Measurements from ENCODE around the gene ARPP21.

ARPP21 gene

DNA sequence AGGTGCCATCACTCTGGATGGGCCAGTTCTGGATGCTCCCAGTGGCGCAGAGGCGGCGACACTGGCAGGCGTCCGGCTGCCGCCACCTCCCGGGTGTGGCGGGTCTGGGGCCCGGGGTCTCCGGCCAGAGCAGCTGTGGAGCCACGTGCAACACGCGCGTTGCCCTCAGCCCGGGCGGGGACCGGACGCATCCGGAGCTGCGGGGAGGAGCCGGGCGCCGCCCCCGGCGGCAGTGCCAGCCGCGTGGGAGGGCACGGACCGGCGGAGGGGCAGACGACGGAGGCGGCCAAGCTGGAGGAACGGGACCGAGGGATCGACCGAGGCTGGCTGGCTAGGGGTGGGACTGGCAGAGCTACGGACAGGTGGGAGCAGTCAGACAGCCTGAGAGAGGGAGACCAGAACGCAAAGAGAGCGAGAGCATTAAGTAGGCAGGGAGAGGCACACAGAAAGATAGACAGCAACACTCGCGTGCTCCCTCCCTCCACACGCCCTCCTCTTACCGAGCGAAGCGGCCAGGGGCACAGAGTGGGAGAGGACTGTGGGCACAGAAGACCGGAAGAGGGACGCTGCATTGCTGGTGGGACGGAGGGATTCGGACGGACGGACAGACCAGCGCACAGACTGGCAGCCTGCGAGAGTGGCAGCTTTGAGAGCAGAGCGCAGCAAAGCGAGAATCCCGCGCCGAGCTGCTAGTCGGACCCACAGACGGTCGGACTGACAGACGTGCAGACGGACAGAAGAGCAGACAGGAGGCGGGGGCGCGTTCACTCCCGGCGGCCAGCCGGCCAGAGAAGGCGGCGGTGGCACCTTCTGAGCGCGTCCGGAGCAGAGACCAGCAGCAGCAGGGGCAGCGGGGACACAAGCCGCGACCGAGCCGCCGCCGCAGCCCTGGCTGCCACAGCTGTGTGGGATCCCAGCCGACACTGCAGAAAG is at the start of gene ARPP21:
TSS of gene ARPP21 (plus strand) at position 272 of the 933 bp plus-strand sequence. CDS start 42,227 bp downstream, outside the sequence.
- Histone ChIP-seq H3K4me1 (ENCODE audit: control insufficient read depth in 2 of 2, insufficient read depth in 2 of 2, low read length in 2 of 2) (no peaks in the 10 kb centered on the region), H3K36me3 (ENCODE audit: control insufficient read depth in 2 of 2, insufficient read depth in 2 of 2, low read length in 2 of 2) (no peaks in the 10 kb centered on the region), H3K27ac (ENCODE audit: low read depth in 2 of 2, low read length in 2 of 2) (no peak within 1 kb of the TSS), H3K4me3 (ENCODE audit: low read length in 2 of 2) (peak within 1 kb of the TSS; percentile 17 to 53), H3K9ac (ENCODE audit: low read depth in 1 of 2, low read length in 2 of 2) (no peak within 1 kb of the TSS), H3K9me3 (ENCODE audit: control insufficient read depth in 2 of 2, low read length in 2 of 2) (no peaks in the 10 kb centered on the region), H3K27me3 (ENCODE audit: control insufficient read depth in 2 of 2, insufficient read depth in 2 of 2, low read length in 2 of 2) (peaks cover 11 to 15% of the 10 kb centered on the region in 2 donors)

DNA sequence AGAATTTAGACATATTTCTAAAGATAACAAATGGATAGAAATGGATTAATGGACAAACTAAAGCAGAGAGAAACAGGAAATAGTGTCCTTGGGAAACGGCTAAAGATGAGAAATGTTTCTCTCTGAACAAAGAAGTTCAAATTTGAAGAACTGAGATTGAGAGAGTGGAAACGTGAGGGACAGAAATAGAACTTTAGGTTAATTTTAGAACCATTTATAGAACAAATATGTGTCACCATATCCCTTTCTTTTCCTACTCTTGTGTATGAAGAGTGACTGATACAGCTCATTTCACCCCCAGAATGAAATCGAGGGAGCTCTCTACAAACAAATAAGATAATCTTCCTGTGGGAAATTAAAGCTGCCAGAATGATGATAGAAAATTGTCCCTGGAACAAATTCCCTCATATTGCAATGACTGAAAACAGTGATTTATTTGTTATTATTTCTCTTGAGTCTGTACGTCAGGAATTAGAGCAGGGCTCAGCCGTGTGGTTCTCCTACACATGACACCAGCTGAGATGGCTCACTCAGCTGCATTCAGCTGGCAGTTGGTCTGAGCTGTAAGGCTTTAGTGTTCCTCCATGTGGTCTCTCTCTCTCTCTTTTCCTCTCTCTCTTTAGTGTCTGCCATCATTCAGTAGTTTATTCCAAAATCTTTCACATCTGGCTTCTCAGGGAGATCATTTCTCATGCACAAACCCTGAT is 46.6 kb upstream of the ARPP21 start:
- no peak overlapping the region for H3K9ac ChIP-seq (ENCODE audit: low read depth in 1 of 2, low read length in 2 of 2)
- no peaks in the 10 kb centered on the region for H3K4me1 ChIP-seq (ENCODE audit: control insufficient read depth in 2 of 2, insufficient read depth in 2 of 2, low read length in 2 of 2)
- H3K36me3 ChIP-seq (ENCODE audit: control insufficient read depth in 2 of 2, insufficient read depth in 2 of 2, low read length in 2 of 2) = no peaks in the 10 kb centered on the region
- H3K4me3 ChIP-seq (ENCODE audit: low read length in 2 of 2) = no peak overlapping the region
- no peaks in the 10 kb centered on the region for H3K27me3 ChIP-seq (ENCODE audit: control insufficient read depth in 2 of 2, insufficient read depth in 2 of 2, low read length in 2 of 2)
- no peak overlapping the region for H3K27ac ChIP-seq (ENCODE audit: low read depth in 2 of 2, low read length in 2 of 2)
- H3K9me3 ChIP-seq (ENCODE audit: control insufficient read depth in 2 of 2, low read length in 2 of 2) = no peaks in the 10 kb centered on the region

DNA sequence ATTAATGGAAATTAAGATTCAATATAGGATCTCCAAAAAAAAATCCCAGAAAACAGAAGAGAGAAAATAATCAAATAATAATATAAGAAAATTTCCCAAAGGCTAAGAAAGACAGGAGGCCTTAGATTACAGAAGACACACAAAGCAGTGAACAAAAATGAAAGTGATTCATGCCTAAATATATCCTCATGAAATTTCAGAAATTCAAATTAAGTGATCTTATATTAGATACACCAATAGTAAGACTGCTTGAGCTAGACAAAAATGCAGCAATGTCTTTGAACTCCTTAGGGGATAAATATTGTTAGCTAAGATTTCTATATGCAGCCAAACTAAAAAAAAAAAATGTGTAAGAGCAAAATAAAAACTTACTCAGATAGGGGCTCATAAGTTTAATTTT is 44.6 kb upstream of the ARPP21 start:
- H3K9ac ChIP-seq (ENCODE audit: low read depth in 1 of 2, low read length in 2 of 2) = no peak overlapping the region
- no peak overlapping the region for H3K27ac ChIP-seq (ENCODE audit: low read depth in 2 of 2, low read length in 2 of 2)
- H3K9me3 ChIP-seq (ENCODE audit: control insufficient read depth in 2 of 2, low read length in 2 of 2) = no peaks in the 10 kb centered on the region
- no peak overlapping the region for H3K4me3 ChIP-seq (ENCODE audit: low read length in 2 of 2)
- no peaks in the 10 kb centered on the region for H3K27me3 ChIP-seq (ENCODE audit: control insufficient read depth in 2 of 2, insufficient read depth in 2 of 2, low read length in 2 of 2)
- no peaks in the 10 kb centered on the region for H3K4me1 ChIP-seq (ENCODE audit: control insufficient read depth in 2 of 2, insufficient read depth in 2 of 2, low read length in 2 of 2)
- no peaks in the 10 kb centered on the region for H3K36me3 ChIP-seq (ENCODE audit: control insufficient read depth in 2 of 2, insufficient read depth in 2 of 2, low read length in 2 of 2)

DNA sequence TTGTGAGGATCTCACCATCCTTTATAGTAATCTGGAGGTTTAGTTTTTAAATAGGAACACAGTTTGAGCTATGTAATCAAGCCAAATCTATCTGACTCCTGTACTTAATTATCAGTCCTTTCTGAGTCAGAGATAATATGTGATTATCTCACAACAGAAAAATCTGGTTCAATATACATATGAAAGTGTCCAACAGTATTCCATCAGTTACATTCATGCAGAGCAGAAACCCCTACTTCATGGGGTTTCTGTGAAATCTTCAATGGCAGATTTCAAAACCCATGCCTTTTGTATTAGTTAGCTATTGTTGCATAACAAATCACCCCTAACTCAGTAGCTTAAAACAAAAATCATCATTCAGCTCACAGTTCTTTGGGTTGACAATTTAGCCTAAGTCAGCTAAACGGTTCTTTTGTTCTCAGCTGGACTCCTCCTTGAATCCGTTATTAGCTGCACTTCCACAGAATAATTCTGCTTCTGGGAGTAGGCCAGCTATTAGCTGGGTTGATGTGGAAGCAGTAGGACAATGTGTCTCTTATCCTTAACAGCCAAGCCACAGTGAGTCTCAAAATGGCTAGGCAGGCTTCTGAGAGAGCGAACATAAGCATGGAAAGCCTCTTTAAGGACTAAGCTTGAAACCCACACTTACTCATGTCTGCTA is 42.9 kb upstream of the ARPP21 start:
- Histone ChIP-seq H3K27ac (ENCODE audit: low read depth in 2 of 2, low read length in 2 of 2) (no peak overlapping the region), H3K36me3 (ENCODE audit: control insufficient read depth in 2 of 2, insufficient read depth in 2 of 2, low read length in 2 of 2) (no peaks in the 10 kb centered on the region), H3K9ac (ENCODE audit: low read depth in 1 of 2, low read length in 2 of 2) (no peak overlapping the region), H3K9me3 (ENCODE audit: control insufficient read depth in 2 of 2, low read length in 2 of 2) (no peaks in the 10 kb centered on the region), H3K27me3 (ENCODE audit: control insufficient read depth in 2 of 2, insufficient read depth in 2 of 2, low read length in 2 of 2) (no peaks in the 10 kb centered on the region), H3K4me3 (ENCODE audit: low read length in 2 of 2) (no peak overlapping the region), H3K4me1 (ENCODE audit: control insufficient read depth in 2 of 2, insufficient read depth in 2 of 2, low read length in 2 of 2) (no peaks in the 10 kb centered on the region)

DNA sequence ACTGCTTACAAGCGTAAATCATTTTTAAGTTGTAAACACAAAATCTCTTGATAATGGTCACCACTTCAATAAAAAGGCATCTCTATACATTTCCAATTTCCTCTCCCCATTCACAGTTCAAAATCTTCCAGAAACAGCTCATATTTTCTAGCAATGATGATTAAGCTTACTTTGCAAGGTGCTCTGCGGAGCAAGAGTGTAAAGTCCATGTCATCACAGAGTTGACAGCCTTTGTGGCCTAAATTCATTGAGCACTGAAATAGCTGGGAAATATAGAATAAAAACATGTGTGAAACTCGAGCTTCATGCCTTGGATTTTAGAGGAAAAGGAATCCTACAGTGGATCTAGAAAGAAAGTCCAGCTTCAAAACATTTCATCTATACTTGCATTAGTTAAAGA is 41.8 kb upstream of the ARPP21 start:
- H3K27me3 ChIP-seq (ENCODE audit: control insufficient read depth in 2 of 2, insufficient read depth in 2 of 2, low read length in 2 of 2) = no peaks in the 10 kb centered on the region
- no peak overlapping the region for H3K27ac ChIP-seq (ENCODE audit: low read depth in 2 of 2, low read length in 2 of 2)
- H3K9me3 ChIP-seq (ENCODE audit: control insufficient read depth in 2 of 2, low read length in 2 of 2) = no peaks in the 10 kb centered on the region
- H3K9ac ChIP-seq (ENCODE audit: low read depth in 1 of 2, low read length in 2 of 2) = no peak overlapping the region
- H3K4me3 ChIP-seq (ENCODE audit: low read length in 2 of 2) = no peak overlapping the region
- H3K36me3 ChIP-seq (ENCODE audit: control insufficient read depth in 2 of 2, insufficient read depth in 2 of 2, low read length in 2 of 2) = no peaks in the 10 kb centered on the region
- H3K4me1 ChIP-seq (ENCODE audit: control insufficient read depth in 2 of 2, insufficient read depth in 2 of 2, low read length in 2 of 2) = no peaks in the 10 kb centered on the region

DNA sequence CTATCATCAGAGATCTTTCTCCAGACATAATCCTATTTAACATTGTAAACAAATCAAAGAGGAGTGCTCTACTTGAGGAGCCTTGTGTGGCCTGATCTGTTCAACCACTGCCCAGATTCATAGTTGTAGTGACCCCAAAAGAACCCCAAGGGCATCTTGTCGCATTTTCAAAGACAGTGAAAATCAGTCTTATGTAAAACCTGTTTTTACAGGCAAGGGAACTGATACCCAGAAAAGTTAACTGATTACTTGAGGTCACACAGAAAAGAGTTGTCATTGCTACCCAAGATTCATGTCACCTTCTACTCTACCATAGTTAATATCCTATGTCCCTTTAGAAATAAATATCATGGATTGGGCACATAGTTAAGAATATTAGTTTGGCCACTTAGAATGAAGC is 40.5 kb upstream of the ARPP21 start:
- Histone ChIP-seq H3K9me3 (ENCODE audit: control insufficient read depth in 2 of 2, low read length in 2 of 2) (no peaks in the 10 kb centered on the region), H3K4me3 (ENCODE audit: low read length in 2 of 2) (no peak overlapping the region), H3K27ac (ENCODE audit: low read depth in 2 of 2, low read length in 2 of 2) (no peak overlapping the region), H3K9ac (ENCODE audit: low read depth in 1 of 2, low read length in 2 of 2) (no peak overlapping the region), H3K4me1 (ENCODE audit: control insufficient read depth in 2 of 2, insufficient read depth in 2 of 2, low read length in 2 of 2) (no peaks in the 10 kb centered on the region), H3K36me3 (ENCODE audit: control insufficient read depth in 2 of 2, insufficient read depth in 2 of 2, low read length in 2 of 2) (no peaks in the 10 kb centered on the region), H3K27me3 (ENCODE audit: control insufficient read depth in 2 of 2, insufficient read depth in 2 of 2, low read length in 2 of 2) (no peaks in the 10 kb centered on the region)

DNA sequence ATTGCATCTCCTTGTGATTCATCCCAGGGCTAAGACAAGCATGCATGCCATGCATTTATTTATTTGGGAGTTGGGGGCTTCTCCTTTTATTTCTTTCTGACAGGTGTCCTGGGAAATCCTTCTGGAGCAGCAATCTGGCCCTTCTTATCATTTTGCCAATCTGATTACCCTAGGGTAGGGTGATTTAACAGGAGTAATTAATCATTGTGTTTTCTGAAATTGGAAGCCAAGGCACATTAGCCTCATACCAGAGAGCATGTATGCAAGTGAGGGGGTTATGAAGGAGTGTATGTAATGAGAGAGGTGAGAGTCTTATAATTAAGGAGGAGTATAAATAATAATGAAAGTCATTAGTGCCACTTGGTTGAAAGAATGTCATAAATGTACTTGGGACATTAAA is 37.4 kb upstream of the ARPP21 start:
- Histone ChIP-seq H3K4me1 (ENCODE audit: control insufficient read depth in 2 of 2, insufficient read depth in 2 of 2, low read length in 2 of 2) (no peaks in the 10 kb centered on the region), H3K36me3 (ENCODE audit: control insufficient read depth in 2 of 2, insufficient read depth in 2 of 2, low read length in 2 of 2) (no peaks in the 10 kb centered on the region), H3K9ac (ENCODE audit: low read depth in 1 of 2, low read length in 2 of 2) (no peak overlapping the region), H3K27me3 (ENCODE audit: control insufficient read depth in 2 of 2, insufficient read depth in 2 of 2, low read length in 2 of 2) (no peaks in the 10 kb centered on the region), H3K9me3 (ENCODE audit: control insufficient read depth in 2 of 2, low read length in 2 of 2) (no peaks in the 10 kb centered on the region), H3K4me3 (ENCODE audit: low read length in 2 of 2) (no peak overlapping the region), H3K27ac (ENCODE audit: low read depth in 2 of 2, low read length in 2 of 2) (no peak overlapping the region)

DNA sequence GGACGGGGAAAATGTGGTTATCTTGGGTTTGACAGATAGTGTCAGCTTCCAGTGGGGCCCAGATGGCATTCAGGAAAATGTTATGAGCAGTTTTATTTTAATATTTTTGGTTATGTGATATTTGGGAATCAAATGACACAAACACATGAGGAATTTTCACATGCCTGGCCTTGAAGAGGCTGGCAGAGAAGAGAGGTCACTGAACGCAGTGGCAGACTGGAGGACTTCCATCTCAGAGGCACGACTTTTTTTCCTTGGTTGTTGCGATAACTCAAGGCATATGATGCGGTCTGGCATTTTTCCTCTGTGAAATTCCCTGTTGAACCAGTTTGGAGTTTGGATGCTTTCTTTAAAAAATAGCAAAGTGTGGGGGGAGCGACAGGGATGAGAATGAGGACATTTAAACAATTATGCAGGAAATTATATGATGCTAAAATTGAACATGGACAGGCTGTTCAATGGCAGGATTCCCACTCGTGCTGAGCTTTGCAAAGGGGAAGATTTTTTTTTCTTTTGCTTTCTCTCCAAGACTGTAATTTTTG is 36.9 kb upstream of the ARPP21 start:
- no peak overlapping the region for H3K9ac ChIP-seq (ENCODE audit: low read depth in 1 of 2, low read length in 2 of 2)
- H3K36me3 ChIP-seq (ENCODE audit: control insufficient read depth in 2 of 2, insufficient read depth in 2 of 2, low read length in 2 of 2) = no peaks in the 10 kb centered on the region
- H3K4me1 ChIP-seq (ENCODE audit: control insufficient read depth in 2 of 2, insufficient read depth in 2 of 2, low read length in 2 of 2) = no peaks in the 10 kb centered on the region
- H3K4me3 ChIP-seq (ENCODE audit: low read length in 2 of 2) = no peak overlapping the region
- H3K9me3 ChIP-seq (ENCODE audit: control insufficient read depth in 2 of 2, low read length in 2 of 2) = no peaks in the 10 kb centered on the region
- no peak overlapping the region for H3K27ac ChIP-seq (ENCODE audit: low read depth in 2 of 2, low read length in 2 of 2)
- H3K27me3 ChIP-seq (ENCODE audit: control insufficient read depth in 2 of 2, insufficient read depth in 2 of 2, low read length in 2 of 2) = no peaks in the 10 kb centered on the region

DNA sequence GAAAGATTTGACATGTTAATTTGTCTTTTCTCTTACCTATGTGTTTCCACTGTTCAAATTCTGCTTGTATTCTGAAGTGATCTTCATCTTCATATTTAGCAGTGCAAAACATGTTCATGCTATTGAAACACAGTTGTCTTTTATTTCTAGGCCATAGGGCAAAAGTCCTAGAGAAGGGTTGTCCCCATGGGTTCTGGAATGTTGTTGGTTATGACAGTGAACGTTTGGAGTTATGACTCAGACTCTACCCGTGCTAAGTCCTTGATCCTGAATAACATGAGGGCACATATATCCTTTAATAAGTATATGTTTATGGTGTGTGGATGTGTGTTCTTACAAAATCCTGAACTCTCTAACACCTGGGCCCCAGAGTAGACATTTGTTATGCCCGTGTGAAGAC is 23.0 kb upstream of the ARPP21 start:
- no peaks in the 10 kb centered on the region for H3K36me3 ChIP-seq (ENCODE audit: control insufficient read depth in 2 of 2, insufficient read depth in 2 of 2, low read length in 2 of 2)
- H3K4me1 ChIP-seq (ENCODE audit: control insufficient read depth in 2 of 2, insufficient read depth in 2 of 2, low read length in 2 of 2) = no peaks in the 10 kb centered on the region
- H3K27me3 ChIP-seq (ENCODE audit: control insufficient read depth in 2 of 2, insufficient read depth in 2 of 2, low read length in 2 of 2) = no peaks in the 10 kb centered on the region
- no peaks in the 10 kb centered on the region for H3K9me3 ChIP-seq (ENCODE audit: control insufficient read depth in 2 of 2, low read length in 2 of 2)
- no peak overlapping the region for H3K27ac ChIP-seq (ENCODE audit: low read depth in 2 of 2, low read length in 2 of 2)
- H3K4me3 ChIP-seq (ENCODE audit: low read length in 2 of 2) = no peak overlapping the region
- no peak overlapping the region for H3K9ac ChIP-seq (ENCODE audit: low read depth in 1 of 2, low read length in 2 of 2)

DNA sequence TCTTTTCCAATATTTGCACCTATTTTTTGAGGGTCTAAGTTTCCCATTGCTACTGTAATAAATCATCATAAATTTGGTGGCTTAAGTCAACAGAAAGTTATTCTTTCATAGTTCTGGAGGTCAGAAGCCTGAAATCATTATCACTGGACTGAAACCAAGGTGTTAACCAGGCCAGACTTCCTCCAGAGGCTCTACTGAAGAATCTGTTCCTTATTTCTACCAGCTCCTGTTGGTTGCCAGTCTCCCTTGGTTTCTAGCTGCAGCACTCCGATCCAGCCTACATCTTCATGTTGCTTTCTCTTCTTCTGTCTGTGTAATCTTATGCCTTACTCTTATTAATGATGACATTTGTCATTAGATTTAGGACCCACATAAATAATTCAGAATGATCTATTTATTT is 22.0 kb upstream of the ARPP21 start:
- Histone ChIP-seq H3K4me3 (ENCODE audit: low read length in 2 of 2) (no peak overlapping the region), H3K27ac (ENCODE audit: low read depth in 2 of 2, low read length in 2 of 2) (no peak overlapping the region), H3K4me1 (ENCODE audit: control insufficient read depth in 2 of 2, insufficient read depth in 2 of 2, low read length in 2 of 2) (no peaks in the 10 kb centered on the region), H3K9ac (ENCODE audit: low read depth in 1 of 2, low read length in 2 of 2) (no peak overlapping the region), H3K9me3 (ENCODE audit: control insufficient read depth in 2 of 2, low read length in 2 of 2) (no peaks in the 10 kb centered on the region), H3K36me3 (ENCODE audit: control insufficient read depth in 2 of 2, insufficient read depth in 2 of 2, low read length in 2 of 2) (no peaks in the 10 kb centered on the region), H3K27me3 (ENCODE audit: control insufficient read depth in 2 of 2, insufficient read depth in 2 of 2, low read length in 2 of 2) (no peaks in the 10 kb centered on the region)
